Measurements from ENCODE around the gene KLLN. TPM values are rescaled to one million over a fixed set of nuclear protein-coding genes. Genes with fewer than 3 reads are reported as not detected.

Gene KLLN
- total and polyA plus RNA-seq, 2 of the 8 experiments (the other 6 are each of a cell fraction or from before 2014, with no cell fraction given) = 0.24 to 0.73 TPM

- TF ChIP-seq SUZ12 (IDR thresholded peaks at IDR 0.05; ENCODE audit: low read length) = no peak
- peak; percentile 92 for TF ChIP-seq YY1 (IDR thresholded peaks at IDR 0.05; ENCODE audit: low read depth, low read length)
- no peak for TF ChIP-seq FOSL1 (IDR thresholded peaks at IDR 0.05; ENCODE audit: insufficient read depth, low read depth, low read length)
- no peak for TF ChIP-seq CTCF (IDR thresholded peaks at IDR 0.05; ENCODE audit: control extremely low read depth in 1 of 3, insufficient read depth in 1 of 3, low read depth in 1 of 3, low read length in 3 of 3)
- no peak for TF ChIP-seq ATF3 (IDR thresholded peaks at IDR 0.05; ENCODE audit: insufficient read depth, low read depth, low read length)
- no peak for TF ChIP-seq BRCA1 (IDR thresholded peaks at IDR 0.05; ENCODE audit: low read depth, low read length)
- 0 out of 2 replicates have a peak, but pooled peaks have one; percentile 51 for TF ChIP-seq TCF12 (IDR thresholded peaks at IDR 0.05; ENCODE audit: low read depth, low read length)
- peak; percentile 52 for TF ChIP-seq MAX (IDR thresholded peaks at IDR 0.05)
- TF ChIP-seq HDAC6 (IDR thresholded peaks at IDR 0.05; ENCODE audit: low read depth, low read length) = no peak
- no peak for TF ChIP-seq SIX5 (IDR thresholded peaks at IDR 0.05; ENCODE audit: low read depth, low read length)
- no peak for TF ChIP-seq CHD1 (IDR thresholded peaks at IDR 0.05; ENCODE audit: low read depth, low read length)
- no peak for TF ChIP-seq POU5F1 (IDR thresholded peaks at IDR 0.05; ENCODE audit: low read depth, low read length)
- peak; percentile 99 for TF ChIP-seq TAF1 (IDR thresholded peaks at IDR 0.05; ENCODE audit: low read depth, low read length)
- TF ChIP-seq HDAC2 (IDR thresholded peaks at IDR 0.05; ENCODE audit: borderline replicate concordance in 1 of 2, low read depth in 2 of 2, low read length in 2 of 2) = 0 out of 4 replicates have a peak, but pooled peaks of 1 of the 2 experiments have one; percentile 77
Measured at GRCh38 chr10:87863053-87863943, at the start of gene KLLN, which contains the start of gene PTEN (continued).
